K562 (cell line): ENCODE measurements around the gene SCN8A. TPM values are rescaled to one million over a fixed set of nuclear protein-coding genes. Genes with fewer than 3 reads are reported as not detected.

Source experiments
- ATAC-seq: fragments of 200-7000 bp; cut with Tn5 transposase; 3 replicates; pipeline ENCODE4 v1.9.1; 2020; ENCODE audit warnings: moderate library complexity
- BruUV-seq: library from RNA; stranded (reverse); fragments of 400-500 nt; replicated peaks from 2 replicates; lab custom pipeline; 2021; lab: Mats Ljungman, UMichigan
- CTCF ChIA-PET: fragments of 300-600 bp; formaldehyde crosslinking; extraction: SDS; loops from one replicate; lab custom pipeline; 2021; ENCODE audit warnings: low intra/inter-chr PET ratio; lab: Yijun Ruan, JAX
- POLR2A ChIA-PET: fragments of 300-600, 350-650 bp; sonication (Branson Sonifier 250); formaldehyde crosslinking; extraction: SDS; loops from one replicate; lab custom pipeline; 2021; ENCODE audit warnings: antibody characterized with exemption, inconsistent platforms; lab: Yijun Ruan, JAX
- DNase-seq, 4 experiments: peaks; one replicate each; pipeline versions ENCODE4 v3.0.0 to v3.0.0-alpha.2; 2011 to 2018; ENCODE audit warnings: low spot score in 3 of 4, mixed read lengths in 3 of 4; ENCODE audit errors: extremely low read depth in 1 of 4
- FAIRE-seq: peaks from 2 replicates; lab custom pipeline; 2011; peaks lifted over from hg19 to GRCh38; lab: Jason Lieb, UNC
- H2AFZ ChIP-seq: 2 replicates; pipeline ENCODE4 v1.6.0; 2011; ENCODE audit warnings: low read depth, low read length, control low read depth, inconsistent platforms
- H3K27ac ChIP-seq: fragments of 200-600 bp; 3 replicates; pipeline ENCODE4 v1.8.0; 2011; ENCODE audit warnings: low read depth, mild to moderate bottlenecking, control low read depth, inconsistent platforms, low read length, moderate library complexity, mixed read lengths; ENCODE audit errors: extremely low read depth
- H3K27me3 ChIP-seq, 2 experiments: fragments of 300-600 bp in 1 of 2; 2 replicates in 1 of 2; 3 replicates in 1 of 2; pipeline versions ENCODE4 v1.6.0 to v1.8.0; 2011; ENCODE audit warnings: inconsistent platforms in 2 of 2, low read length in 2 of 2, mild to moderate bottlenecking in 1 of 2, mixed read lengths in 1 of 2, moderate library complexity in 1 of 2; ENCODE audit not compliant: control insufficient read depth in 2 of 2, insufficient read depth in 2 of 2
- H3K36me3 ChIP-seq: fragments of 300-600 bp; 3 replicates; pipeline ENCODE4 v1.8.0; 2011; ENCODE audit warnings: mild to moderate bottlenecking, low read length, inconsistent platforms; ENCODE audit not compliant: control insufficient read depth, insufficient read depth
- H3K4me1 ChIP-seq, 2 experiments: fragments of 200-600 bp in 1 of 2; replicated peaks in 1 of 2; 2 replicates in 1 of 2; 3 replicates in 1 of 2; pipeline versions ENCODE4 v1.5.1 to v1.8.0; 2011; ENCODE audit warnings: inconsistent platforms in 2 of 2, low read length in 2 of 2, mild to moderate bottlenecking in 1 of 2, mixed read lengths in 1 of 2, moderate library complexity in 1 of 2; ENCODE audit not compliant: control insufficient read depth in 2 of 2, insufficient read depth in 2 of 2
- H3K4me2 ChIP-seq: 2 replicates; pipeline ENCODE4 v1.6.1; 2011; ENCODE audit warnings: low read length, control low read depth, inconsistent platforms, mixed read lengths; ENCODE audit not compliant: insufficient read depth
- H3K4me3 ChIP-seq: fragments of 200-600 bp; sonication (generic), shearing (Covaris generic); 2 replicates; pipeline ENCODE4 v1.5.1; 2016; ENCODE audit warnings: control low read depth, inconsistent platforms
- H3K79me2 ChIP-seq: fragments of 200-600 bp; 3 replicates; pipeline ENCODE4 v1.8.0; 2011; ENCODE audit warnings: low read length, inconsistent platforms; ENCODE audit not compliant: control insufficient read depth, insufficient read depth
- H3K9ac ChIP-seq, 2 experiments: 2 replicates each; pipeline versions ENCODE4 v1.6.0 to v1.6.1; 2011; ENCODE audit warnings: low read depth in 2 of 2, low read length in 2 of 2, control low read depth in 1 of 2, inconsistent platforms in 1 of 2, mild to moderate bottlenecking in 1 of 2, mixed read lengths in 1 of 2; ENCODE audit not compliant: insufficient read depth in 1 of 2
- H3K9me1 ChIP-seq: one replicate; pipeline ENCODE4 v1.6.0; 2011; ENCODE audit warnings: inconsistent platforms, mild to moderate bottlenecking, low read length, moderate library complexity; ENCODE audit not compliant: control insufficient read depth, insufficient read depth
- H3K9me3 ChIP-seq: replicated peaks from 2 replicates; pipeline ENCODE4 v1.5.1; 2011; ENCODE audit warnings: low read depth, low read length, inconsistent platforms; ENCODE audit not compliant: control insufficient read depth, insufficient read depth
- H4K20me1 ChIP-seq: replicated peaks from 2 replicates; pipeline ENCODE4 v1.6.1; 2011; ENCODE audit warnings: low read length, inconsistent platforms, mixed read lengths; ENCODE audit not compliant: control insufficient read depth, insufficient read depth
- SRSF3 ChIP-seq: fragments of 200-400 bp; formaldehyde crosslinking; IDR thresholded peaks from 2 replicates; pipeline ENCODE4 v1.6.1; 2016; ENCODE audit warnings: mild to moderate bottlenecking, low read length, moderate library complexity; ENCODE audit not compliant: insufficient read depth
- ZNF175 ChIP-seq: fragments of 200-800 bp; sonication (Bioruptor generic); IDR thresholded peaks from 2 replicates; pipeline ENCODE4 v1.6.1; 2016; ENCODE audit warnings: low read depth, mild to moderate bottlenecking, missing genetic modification characterization, missing compliant biosample characterization
- ZNF57 ChIP-seq: fragments of 450-650 bp; formaldehyde crosslinking; IDR thresholded peaks from 2 replicates; pipeline ENCODE4 v1.4.0; 2020; ENCODE audit warnings: mild to moderate bottlenecking, moderate library complexity
- WGBS: fragments of 100-300 bp; shearing (Covaris generic); methylation state at CpG from one replicate; pipeline ENCODE4 v1.1.6; 2016; ENCODE audit warnings: low coverage, mixed read lengths; ENCODE audit not compliant: insufficient coverage; ENCODE audit errors: missing lambda C conversion rate; 5-methylcytosine and 5-hydroxymethylcytosine counted together
- in situ Hi-C: fragments of 300-500 bp; cut with MboI; formaldehyde crosslinking; loops from 4 replicates; pipeline ENCODE4 v1.15.0; 2018; ENCODE audit warnings: inconsistent platforms, mixed read lengths
- intact Hi-C: fragments of 100-400 bp; cut with micrococcal nuclease; formaldehyde crosslinking; loops from 2 replicates; pipeline ENCODE4 v1.14.2; 2022
- polyA plus RNA-seq, 8 experiments: library from polyadenylated mRNA; depleted of rRNA in 4 of 8; stranded (reverse) in 5 of 8; unstranded in 3 of 8; fragments of >200 nt; fragmentation: Nextera tagmentation in 2 of 8; fragmentation: Illumina TruSeq in 1 of 8; extraction: Ambion mirVana in 2 of 8; extraction: Trizol in 1 of 8; gene quantifications; 2 replicates each; pipeline versions ENCODE4 v1.2.1 to v1.2.3, GENCODE V29; 2011 to 2014; ENCODE audit warnings: inconsistent platforms in 1 of 8, missing spikeins in 1 of 8
- total RNA-seq, 7 experiments: library from RNA; depleted of rRNA in 6 of 7; stranded (reverse); fragments of >200 nt in 6 of 7; fragmentation: Illumina TruSeq in 2 of 7; extraction: Trizol in 2 of 7; gene quantifications; 2 replicates each; pipeline versions ENCODE4 v1.2.1 to v1.2.3, GENCODE V29; 2011 to 2021; ENCODE audit warnings: low replicate concordance in 1 of 7
- TF ChIP-seq, protein P1 (sequence below): sonication (generic); formaldehyde crosslinking; IDR thresholded peaks from 2 replicates; pipeline ENCODE4 v1.8.1; 2022; ENCODE audit warnings: missing genetic modification reagents
- TF ChIP-seq, protein P2 (sequence below): fragments of 450-650 bp; IDR thresholded peaks from 2 replicates; pipeline ENCODE4 v1.6.1; 2016; ENCODE audit warnings: low read depth, mild to moderate bottlenecking, moderate library complexity

Gene SCN8A
- total and polyA plus RNA-seq, 9 of the 15 experiments (the other 6 are each of a cell fraction or from before 2014, with no cell fraction given): 0.03 to 0.29 (median 0.15) TPM; not detected in 1

DNA sequence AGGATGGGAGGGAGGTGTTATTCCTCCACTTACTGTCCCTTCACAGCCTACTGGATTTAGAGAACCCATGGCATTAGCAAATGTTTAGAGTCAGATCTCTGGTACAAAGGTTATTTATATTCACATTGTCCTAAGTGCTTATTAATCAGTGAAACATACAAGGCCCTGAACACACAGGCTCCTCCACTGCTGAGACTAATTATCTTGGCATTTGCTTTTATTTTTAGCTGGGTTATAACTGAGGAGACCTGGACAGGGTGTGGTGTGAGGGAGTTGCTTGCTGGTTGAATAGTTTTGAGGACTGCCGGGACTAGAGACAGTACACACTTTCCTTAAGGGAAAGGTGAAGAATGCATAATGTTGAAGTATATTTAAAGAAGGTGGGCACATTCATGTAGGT is 180.0 kb downstream of the SCN8A start:
- Histone ChIP-seq H3K9ac (no peak overlapping the region), H3K4me1 (no peaks in the 10 kb centered on the region), H3K9me1 (no peaks in the 10 kb centered on the region), H4K20me1 (no peaks in the 10 kb centered on the region), H2AFZ (no peak overlapping the region), H3K4me3 (no peak overlapping the region), H3K4me2 (no peak overlapping the region), H3K36me3 (no peaks in the 10 kb centered on the region), H3K27ac (no peak overlapping the region), H3K27me3 (peaks cover 11 to 31% of the 10 kb centered on the region in 2 experiments), H3K79me2 (no peaks in the 10 kb centered on the region), H3K9me3 (no peaks in the 10 kb centered on the region)
- CTCF ChIA-PET: no interaction called here
- 0% methylated on average over 1 of the region's 1 CpG for whole genome bisulfite sequencing
- ATAC-seq (no peak), FAIRE-seq (no peak), DNase-seq (no peak)
- POLR2A ChIA-PET: interaction anchor here (0.7 kb wide), 1 partner anchor 78 kb away, joined by 5 read pairs; no protein-coding TSS in a partner anchor
- in situ Hi-C loops: no loop called here
- intact Hi-C loops: no loop called here
- no peak for TF ChIP-seq ZNF175 (CRISPR knock-in tag)
- TF ChIP-seq SRSF3: no peak
- TF ChIP-seq ZNF57: no peak
- TF ChIP-seq, protein P1, sequence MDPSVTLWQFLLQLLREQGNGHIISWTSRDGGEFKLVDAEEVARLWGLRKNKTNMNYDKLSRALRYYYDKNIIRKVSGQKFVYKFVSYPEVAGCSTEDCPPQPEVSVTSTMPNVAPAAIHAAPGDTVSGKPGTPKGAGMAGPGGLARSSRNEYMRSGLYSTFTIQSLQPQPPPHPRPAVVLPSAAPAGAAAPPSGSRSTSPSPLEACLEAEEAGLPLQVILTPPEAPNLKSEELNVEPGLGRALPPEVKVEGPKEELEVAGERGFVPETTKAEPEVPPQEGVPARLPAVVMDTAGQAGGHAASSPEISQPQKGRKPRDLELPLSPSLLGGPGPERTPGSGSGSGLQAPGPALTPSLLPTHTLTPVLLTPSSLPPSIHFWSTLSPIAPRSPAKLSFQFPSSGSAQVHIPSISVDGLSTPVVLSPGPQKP (CRISPR knock-in tag): no peak
- TF ChIP-seq, protein P2, sequence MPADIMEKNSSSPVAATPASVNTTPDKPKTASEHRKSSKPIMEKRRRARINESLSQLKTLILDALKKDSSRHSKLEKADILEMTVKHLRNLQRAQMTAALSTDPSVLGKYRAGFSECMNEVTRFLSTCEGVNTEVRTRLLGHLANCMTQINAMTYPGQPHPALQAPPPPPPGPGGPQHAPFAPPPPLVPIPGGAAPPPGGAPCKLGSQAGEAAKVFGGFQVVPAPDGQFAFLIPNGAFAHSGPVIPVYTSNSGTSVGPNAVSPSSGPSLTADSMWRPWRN: no peak
- no TSS peak for BruUV-seq
